Urinary bladder (tissue), 4 donors: ENCODE results near the gene GNB1L. TPM values are rescaled to one million over a fixed set of nuclear protein-coding genes. Genes with fewer than 3 reads are reported as not detected.

ENCODE experiments used
- DNase-seq: peaks from one replicate; pipeline ENCODE4 v3.0.0-alpha.2; 2015; ENCODE audit errors: extremely low spot score
- H3K27ac ChIP-seq: one replicate; pipeline ENCODE4 v1.5.1; 2013; ENCODE audit warnings: low read depth, mild to moderate bottlenecking, moderate library complexity
- H3K36me3 ChIP-seq: one replicate; pipeline ENCODE4 v1.6.1; 2013; ENCODE audit warnings: mild to moderate bottlenecking, moderate library complexity; ENCODE audit not compliant: insufficient read depth
- H3K4me1 ChIP-seq: one replicate; pipeline ENCODE4 v1.6.1; 2013; ENCODE audit warnings: mild to moderate bottlenecking, moderate library complexity; ENCODE audit not compliant: insufficient read depth
- H3K4me3 ChIP-seq: one replicate; pipeline ENCODE4 v1.5.1; 2013; ENCODE audit warnings: low read depth, low read length
- WGBS: extraction: QIAGEN DNeasy Blood & Tissue Kit; methylation state at CpG from one replicate; pipeline ENCODE4 v1.1.7; 2013; 5-methylcytosine and 5-hydroxymethylcytosine counted together
- polyA plus RNA-seq: library from polyadenylated mRNA; stranded (reverse); fragments of 200-250 nt; gene quantifications from one replicate; pipeline ENCODE4 v1.2.3, GENCODE V29; 2013
- total RNA-seq: library from RNA; depleted of rRNA; stranded (reverse); fragments of >200 nt; gene quantifications from one replicate; pipeline ENCODE4 v1.2.3, GENCODE V29; 2014
- donor health status: healthy with polysubstance abuse.
- donor health status: healthy.

The GNB1L gene
- total and polyA plus RNA-seq, 2 donors: 3.4 to 8.5 TPM

- no peaks in the 10 kb centered on the region for H3K4me1 ChIP-seq
- 36% methylated on average over 16 of the region's 16 CpGs for WGBS
- H3K4me3 ChIP-seq: no peak overlapping the region
- no peak overlapping the region for H3K27ac ChIP-seq
- H3K36me3 ChIP-seq: no peaks in the 10 kb centered on the region
- DNase-seq: no peak
Observed at GRCh38 chr22:19757140-19757984, 97.3 kb downstream of the GNB1L start.

GRCh38 chr22:19756288-19757128, 98.2 kb downstream of the GNB1L start:
- H3K4me3 ChIP-seq: no peak overlapping the region
- no peaks in the 10 kb centered on the region for H3K4me1 ChIP-seq
- no peaks in the 10 kb centered on the region for H3K36me3 ChIP-seq
- no peak overlapping the region for H3K27ac ChIP-seq
- no peak for DNase-seq
- WGBS: 3% methylated on average over 75 of the region's 76 CpGs

- DNase-seq: no peak
- H3K36me3 ChIP-seq: no peaks in the 10 kb centered on the region
Observed at GRCh38 chr22:19755722-19756287, 98.9 kb downstream of the GNB1L start.

GRCh38 chr22:19755145-19755710, 99.4 kb downstream of the GNB1L start:
- H3K4me3 ChIP-seq: no peak overlapping the region
- no peaks in the 10 kb centered on the region for H3K4me1 ChIP-seq
- H3K36me3 ChIP-seq: no peaks in the 10 kb centered on the region
- no peak for DNase-seq
- no peak overlapping the region for H3K27ac ChIP-seq
- WGBS: 1% methylated on average over 59 of the region's 59 CpGs

More at GRCh38 chr22:19755722-19756287, 98.9 kb downstream of the GNB1L start:
- Histone ChIP-seq H3K27ac (no peak overlapping the region), H3K4me1 (no peaks in the 10 kb centered on the region), H3K4me3 (no peak overlapping the region)
- 4% methylated on average over 26 of the region's 26 CpGs for WGBS

- Histone ChIP-seq H3K4me1 (no peaks in the 10 kb centered on the region), H3K36me3 (no peaks in the 10 kb centered on the region), H3K27ac (no peak overlapping the region), H3K4me3 (no peak overlapping the region)
- 27% methylated on average over 14 of the region's 14 CpGs for WGBS
- no peak for DNase-seq
Observed at GRCh38 chr22:19754701-19755144, 100.0 kb downstream of the GNB1L start.

- 66% methylated on average over 14 of the region's 14 CpGs for WGBS
- DNase-seq: no peak
- Histone ChIP-seq H3K4me3 (no peak overlapping the region), H3K4me1 (no peaks in the 10 kb centered on the region), H3K36me3 (no peaks in the 10 kb centered on the region), H3K27ac (no peak overlapping the region)
Observed at GRCh38 chr22:19753996-19754700, 100.5 kb downstream of the GNB1L start.

GRCh38 chr22:19753090-19753842, 101.4 kb downstream of the GNB1L start:
- WGBS: 86% methylated on average over 10 of the region's 10 CpGs
- Histone ChIP-seq H3K4me3 (no peak overlapping the region), H3K27ac (no peak overlapping the region)

GRCh38 chr22:19751497-19752245, 103.0 kb downstream of the GNB1L start:
- no peak for DNase-seq
- Histone ChIP-seq H3K4me3 (no peak overlapping the region), H3K27ac (no peak overlapping the region), H3K4me1 (no peaks in the 10 kb centered on the region), H3K36me3 (no peaks in the 10 kb centered on the region)
- 89% methylated on average over 14 of the region's 14 CpGs for WGBS

More at GRCh38 chr22:19753090-19753842, 101.4 kb downstream of the GNB1L start:
- no peaks in the 10 kb centered on the region for H3K4me1 ChIP-seq
- no peak for DNase-seq
- no peaks in the 10 kb centered on the region for H3K36me3 ChIP-seq

- Histone ChIP-seq H3K27ac (no peak overlapping the region), H3K4me3 (no peak overlapping the region), H3K36me3 (no peaks in the 10 kb centered on the region), H3K4me1 (no peaks in the 10 kb centered on the region)
- WGBS: 54% methylated on average over 27 of the region's 27 CpGs
- no peak for DNase-seq
Observed at GRCh38 chr22:19750507-19751490, 103.9 kb downstream of the GNB1L start.

- H3K36me3 ChIP-seq: no peaks in the 10 kb centered on the region
Observed at GRCh38 chr22:19749876-19750275, 104.8 kb downstream of the GNB1L start.

More at GRCh38 chr22:19749876-19750275, 104.8 kb downstream of the GNB1L start:
- DNase-seq: no peak
- WGBS: 84% methylated on average over 12 of the region's 12 CpGs
- no peaks in the 10 kb centered on the region for H3K4me1 ChIP-seq
- H3K4me3 ChIP-seq: no peak overlapping the region
- no peak overlapping the region for H3K27ac ChIP-seq
